Measurements from ENCODE around the gene DCLRE1C.

GRCh38 chr10:14904316-14904732, 49.6 kb downstream of the DCLRE1C start:
- no peak for TF ChIP-seq POLR2AphosphoS5 (IDR thresholded peaks at IDR 0.05; ENCODE audit: low read depth)
- TF ChIP-seq, protein P1, sequence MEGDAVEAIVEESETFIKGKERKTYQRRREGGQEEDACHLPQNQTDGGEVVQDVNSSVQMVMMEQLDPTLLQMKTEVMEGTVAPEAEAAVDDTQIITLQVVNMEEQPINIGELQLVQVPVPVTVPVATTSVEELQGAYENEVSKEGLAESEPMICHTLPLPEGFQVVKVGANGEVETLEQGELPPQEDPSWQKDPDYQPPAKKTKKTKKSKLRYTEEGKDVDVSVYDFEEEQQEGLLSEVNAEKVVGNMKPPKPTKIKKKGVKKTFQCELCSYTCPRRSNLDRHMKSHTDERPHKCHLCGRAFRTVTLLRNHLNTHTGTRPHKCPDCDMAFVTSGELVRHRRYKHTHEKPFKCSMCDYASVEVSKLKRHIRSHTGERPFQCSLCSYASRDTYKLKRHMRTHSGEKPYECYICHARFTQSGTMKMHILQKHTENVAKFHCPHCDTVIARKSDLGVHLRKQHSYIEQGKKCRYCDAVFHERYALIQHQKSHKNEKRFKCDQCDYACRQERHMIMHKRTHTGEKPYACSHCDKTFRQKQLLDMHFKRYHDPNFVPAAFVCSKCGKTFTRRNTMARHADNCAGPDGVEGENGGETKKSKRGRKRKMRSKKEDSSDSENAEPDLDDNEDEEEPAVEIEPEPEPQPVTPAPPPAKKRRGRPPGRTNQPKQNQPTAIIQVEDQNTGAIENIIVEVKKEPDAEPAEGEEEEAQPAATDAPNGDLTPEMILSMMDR (IDR thresholded peaks at IDR 0.05; ENCODE audit: insufficient read depth, low read length) = no peak

Measured in HL-60 (cell line).